ENCODE data around the gene PHACTR3. TPM values are rescaled to one million over a fixed set of nuclear protein-coding genes. Genes with fewer than 3 reads are reported as not detected.

Gene PHACTR3
- total RNA-seq, 2 donors from 2014 or later: 0.34 TPM; not detected in 1

DNA sequence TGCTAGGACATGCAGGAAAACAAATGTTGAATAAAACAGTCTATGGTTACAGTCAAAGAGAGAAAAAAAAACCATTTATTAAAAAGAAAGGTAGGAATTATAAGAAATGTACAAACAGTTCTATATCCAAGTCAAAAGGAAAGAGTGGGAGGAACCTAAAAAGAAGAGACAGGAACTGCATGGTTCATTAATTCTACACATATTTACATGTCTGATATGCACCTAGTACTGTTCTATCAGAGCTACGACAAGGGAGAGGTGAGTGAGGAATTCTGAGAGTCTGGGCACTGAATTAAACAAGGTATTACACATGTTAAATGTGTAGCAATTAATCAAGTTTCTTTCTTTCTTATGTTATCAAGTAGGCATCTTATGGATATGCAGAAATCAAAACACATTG is 287.2 kb downstream of the PHACTR3 start:
- Histone ChIP-seq H3K27me3 (replicated peaks; ENCODE audit: insufficient read depth) (no peaks in the 10 kb centered on the region), H3K4me1 (replicated peaks) (no peaks in the 10 kb centered on the region), H3K36me3 (no peaks in the 10 kb centered on the region), H3K9me3 (no peaks in the 10 kb centered on the region), H3K4me3 (no peak overlapping the region), H3K27ac (no peak overlapping the region)
- DNase-seq (ENCODE audit: low spot score): no peak
- intact Hi-C loops (cut with DNase I): no loop called here
- 60% methylated on average over 1 of the region's 1 CpG for WGBS
- TF ChIP-seq POLR2AphosphoS5 (IDR thresholded peaks at IDR 0.05) (no peak), POLR2A (IDR thresholded peaks at IDR 0.05) (no peak)
- TF ChIP-seq, protein P1, sequence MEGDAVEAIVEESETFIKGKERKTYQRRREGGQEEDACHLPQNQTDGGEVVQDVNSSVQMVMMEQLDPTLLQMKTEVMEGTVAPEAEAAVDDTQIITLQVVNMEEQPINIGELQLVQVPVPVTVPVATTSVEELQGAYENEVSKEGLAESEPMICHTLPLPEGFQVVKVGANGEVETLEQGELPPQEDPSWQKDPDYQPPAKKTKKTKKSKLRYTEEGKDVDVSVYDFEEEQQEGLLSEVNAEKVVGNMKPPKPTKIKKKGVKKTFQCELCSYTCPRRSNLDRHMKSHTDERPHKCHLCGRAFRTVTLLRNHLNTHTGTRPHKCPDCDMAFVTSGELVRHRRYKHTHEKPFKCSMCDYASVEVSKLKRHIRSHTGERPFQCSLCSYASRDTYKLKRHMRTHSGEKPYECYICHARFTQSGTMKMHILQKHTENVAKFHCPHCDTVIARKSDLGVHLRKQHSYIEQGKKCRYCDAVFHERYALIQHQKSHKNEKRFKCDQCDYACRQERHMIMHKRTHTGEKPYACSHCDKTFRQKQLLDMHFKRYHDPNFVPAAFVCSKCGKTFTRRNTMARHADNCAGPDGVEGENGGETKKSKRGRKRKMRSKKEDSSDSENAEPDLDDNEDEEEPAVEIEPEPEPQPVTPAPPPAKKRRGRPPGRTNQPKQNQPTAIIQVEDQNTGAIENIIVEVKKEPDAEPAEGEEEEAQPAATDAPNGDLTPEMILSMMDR (IDR thresholded peaks at IDR 0.05): no peak

GRCh38 chr20:59895908-59896307 is 291.6 kb downstream of the PHACTR3 start:
- no peaks in the 10 kb centered on the region for H3K36me3 ChIP-seq
- no peaks in the 10 kb centered on the region for H3K27me3 ChIP-seq (replicated peaks; ENCODE audit: insufficient read depth)
- no peak overlapping the region for H3K4me3 ChIP-seq
- no peak overlapping the region for H3K27ac ChIP-seq
- no peak for DNase-seq (ENCODE audit: low spot score)
- no peaks in the 10 kb centered on the region for H3K4me1 ChIP-seq (replicated peaks)
- TF ChIP-seq POLR2AphosphoS5 (IDR thresholded peaks at IDR 0.05) (no peak), POLR2A (IDR thresholded peaks at IDR 0.05) (no peak)
- TF ChIP-seq, protein P1 (IDR thresholded peaks at IDR 0.05): no peak
- intact Hi-C loops (cut with DNase I): no loop called here
- no peaks in the 10 kb centered on the region for H3K9me3 ChIP-seq
- 93% methylated on average over 1 of the region's 1 CpG for WGBS

Small RNAs within 50 kb of the gene (small RNA-seq; reads per million reads assigned to genes)
- gene RNU7-141P: 0 reads per million in 2 donors

Measured in prostate gland (tissue), 2 donors.